HepG2 (cell line): ENCODE results near the gene ECPAS. TPM values are rescaled to one million over a fixed set of nuclear protein-coding genes. Genes with fewer than 3 reads are reported as not detected.

Experiments
- DPF2 ChIP-seq: sonication (generic); formaldehyde crosslinking; IDR thresholded peaks from 2 replicates; pipeline ENCODE4 v1.4.0; 2020; ENCODE audit warnings: mild to moderate bottlenecking, low read depth, missing genetic modification reagents, borderline replicate concordance
- HDAC6 ChIP-seq: fragments of 200-600 bp; sonication (generic); IDR thresholded peaks from 2 replicates; pipeline ENCODE4 v1.7.0; 2017; ENCODE audit warnings: mild to moderate bottlenecking, antibody characterized with exemption, low read length, low read depth
- NFE2 ChIP-seq: sonication (generic); formaldehyde crosslinking; IDR thresholded peaks from 2 replicates; pipeline ENCODE4 v1.4.0; 2020; ENCODE audit warnings: missing genetic modification reagents
- RCOR2 ChIP-seq: IDR thresholded peaks from 2 replicates; pipeline ENCODE4 v1.6.1; 2016; ENCODE audit warnings: missing biosample characterization, missing genetic modification reagents
- RNF2 ChIP-seq: fragments of 450-650 bp; conservative IDR thresholded peaks from 2 replicates; pipeline ENCODE4 v1.6.1; 2016; ENCODE audit warnings: low read depth
- SIX1 ChIP-seq: sonication (generic); formaldehyde crosslinking; IDR thresholded peaks from 2 replicates; pipeline ENCODE4 v1.4.0; 2020; ENCODE audit warnings: missing genetic modification reagents, borderline replicate concordance
- SMAD1 ChIP-seq: sonication (generic); formaldehyde crosslinking; IDR thresholded peaks from 2 replicates; pipeline ENCODE4 v1.4.0; 2020; ENCODE audit warnings: missing genetic modification reagents, low read depth, mild to moderate bottlenecking, borderline replicate concordance
- TGIF2 ChIP-seq: IDR thresholded peaks from 2 replicates; pipeline ENCODE4 v1.6.1; 2016; ENCODE audit warnings: control low read depth, missing compliant biosample characterization
- ZBTB21 ChIP-seq: sonication (generic); formaldehyde crosslinking; IDR thresholded peaks from 2 replicates; pipeline ENCODE4 v1.4.0; 2020; ENCODE audit warnings: missing genetic modification reagents
- ZBTB7B ChIP-seq: sonication (generic); formaldehyde crosslinking; IDR thresholded peaks from 2 replicates; pipeline ENCODE4 v1.4.0; 2020; ENCODE audit warnings: missing genetic modification reagents
- ZNF589 ChIP-seq: sonication (generic); formaldehyde crosslinking; conservative IDR thresholded peaks from 2 replicates; pipeline ENCODE4 v1.8.0; 2022; ENCODE audit warnings: mild to moderate bottlenecking, moderate library complexity, missing genetic modification reagents
- ZNF766 ChIP-seq: sonication (generic); formaldehyde crosslinking; IDR thresholded peaks from 2 replicates; pipeline ENCODE4 v1.5.0; 2020; ENCODE audit warnings: missing genetic modification reagents, borderline replicate concordance
- polyA plus RNA-seq, 8 experiments: library from polyadenylated mRNA; depleted of rRNA in 3 of 8; stranded (reverse) in 7 of 8; unstranded in 1 of 8; fragments of >200 nt; fragmentation: Illumina TruSeq in 4 of 8; extraction: Trizol in 4 of 8; gene quantifications; 2 replicates each; pipeline versions ENCODE4 v1.2.1 to v1.2.3, GENCODE V29; 2011 to 2016; ENCODE audit warnings: low read depth in 4 of 8, missing spikeins in 1 of 8, mixed read lengths in 1 of 8; ENCODE audit not compliant: insufficient read depth in 1 of 8
- total RNA-seq, 5 experiments: library from RNA; depleted of rRNA; stranded (reverse); fragments of >200 nt; fragmentation: Illumina TruSeq; extraction: Trizol; gene quantifications; 2 replicates each; pipeline ENCODE4 v1.2.3, GENCODE V29; 2016; ENCODE audit warnings: low read depth in 1 of 5
- TF ChIP-seq, protein P1 (sequence below): sonication (generic); formaldehyde crosslinking; IDR thresholded peaks from 2 replicates; pipeline ENCODE4 v1.5.1; 2020; ENCODE audit warnings: mild to moderate bottlenecking, missing genetic modification reagents, borderline replicate concordance
- TF ChIP-seq, protein P2 (sequence below): sonication (generic); formaldehyde crosslinking; conservative IDR thresholded peaks from 2 replicates; pipeline ENCODE4 v1.4.0; 2020; ENCODE audit warnings: mild to moderate bottlenecking, missing genetic modification reagents, moderate library complexity
- TF ChIP-seq, protein P3 (sequence below): sonication (generic); formaldehyde crosslinking; IDR thresholded peaks from 2 replicates; pipeline ENCODE4 v1.5.0; 2020; ENCODE audit warnings: mild to moderate bottlenecking, missing genetic modification reagents
- TF ChIP-seq, protein P4 (sequence below): sonication (generic); formaldehyde crosslinking; IDR thresholded peaks from 2 replicates; pipeline ENCODE4 v1.4.0; 2020; ENCODE audit warnings: missing genetic modification reagents, borderline replicate concordance

Gene ECPAS
- total and polyA plus RNA-seq, 2 of the 13 experiments (the other 11 are each of a cell fraction or from before 2014, with no cell fraction given) = 35.3 to 58.0 TPM

DNA sequence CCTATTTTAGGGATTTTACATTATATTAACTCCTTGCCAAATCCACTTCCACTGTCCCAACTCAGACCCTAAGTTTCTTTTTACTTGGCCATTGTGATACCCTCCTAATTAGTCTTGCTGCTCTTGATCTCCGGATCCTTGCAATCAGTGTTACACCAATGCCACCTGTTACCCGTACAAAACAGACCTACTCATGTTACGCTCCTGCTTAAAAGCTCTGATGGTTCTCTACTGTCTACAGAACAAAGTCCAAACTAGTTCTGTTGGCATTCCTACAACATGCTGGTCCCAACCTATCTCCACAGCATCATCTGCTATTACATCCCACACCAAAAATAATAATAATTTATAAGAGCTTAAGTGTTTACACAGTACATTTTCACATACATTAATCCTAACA, 9.8 kb downstream of the ECPAS start (continued):
- TF ChIP-seq, protein P1, sequence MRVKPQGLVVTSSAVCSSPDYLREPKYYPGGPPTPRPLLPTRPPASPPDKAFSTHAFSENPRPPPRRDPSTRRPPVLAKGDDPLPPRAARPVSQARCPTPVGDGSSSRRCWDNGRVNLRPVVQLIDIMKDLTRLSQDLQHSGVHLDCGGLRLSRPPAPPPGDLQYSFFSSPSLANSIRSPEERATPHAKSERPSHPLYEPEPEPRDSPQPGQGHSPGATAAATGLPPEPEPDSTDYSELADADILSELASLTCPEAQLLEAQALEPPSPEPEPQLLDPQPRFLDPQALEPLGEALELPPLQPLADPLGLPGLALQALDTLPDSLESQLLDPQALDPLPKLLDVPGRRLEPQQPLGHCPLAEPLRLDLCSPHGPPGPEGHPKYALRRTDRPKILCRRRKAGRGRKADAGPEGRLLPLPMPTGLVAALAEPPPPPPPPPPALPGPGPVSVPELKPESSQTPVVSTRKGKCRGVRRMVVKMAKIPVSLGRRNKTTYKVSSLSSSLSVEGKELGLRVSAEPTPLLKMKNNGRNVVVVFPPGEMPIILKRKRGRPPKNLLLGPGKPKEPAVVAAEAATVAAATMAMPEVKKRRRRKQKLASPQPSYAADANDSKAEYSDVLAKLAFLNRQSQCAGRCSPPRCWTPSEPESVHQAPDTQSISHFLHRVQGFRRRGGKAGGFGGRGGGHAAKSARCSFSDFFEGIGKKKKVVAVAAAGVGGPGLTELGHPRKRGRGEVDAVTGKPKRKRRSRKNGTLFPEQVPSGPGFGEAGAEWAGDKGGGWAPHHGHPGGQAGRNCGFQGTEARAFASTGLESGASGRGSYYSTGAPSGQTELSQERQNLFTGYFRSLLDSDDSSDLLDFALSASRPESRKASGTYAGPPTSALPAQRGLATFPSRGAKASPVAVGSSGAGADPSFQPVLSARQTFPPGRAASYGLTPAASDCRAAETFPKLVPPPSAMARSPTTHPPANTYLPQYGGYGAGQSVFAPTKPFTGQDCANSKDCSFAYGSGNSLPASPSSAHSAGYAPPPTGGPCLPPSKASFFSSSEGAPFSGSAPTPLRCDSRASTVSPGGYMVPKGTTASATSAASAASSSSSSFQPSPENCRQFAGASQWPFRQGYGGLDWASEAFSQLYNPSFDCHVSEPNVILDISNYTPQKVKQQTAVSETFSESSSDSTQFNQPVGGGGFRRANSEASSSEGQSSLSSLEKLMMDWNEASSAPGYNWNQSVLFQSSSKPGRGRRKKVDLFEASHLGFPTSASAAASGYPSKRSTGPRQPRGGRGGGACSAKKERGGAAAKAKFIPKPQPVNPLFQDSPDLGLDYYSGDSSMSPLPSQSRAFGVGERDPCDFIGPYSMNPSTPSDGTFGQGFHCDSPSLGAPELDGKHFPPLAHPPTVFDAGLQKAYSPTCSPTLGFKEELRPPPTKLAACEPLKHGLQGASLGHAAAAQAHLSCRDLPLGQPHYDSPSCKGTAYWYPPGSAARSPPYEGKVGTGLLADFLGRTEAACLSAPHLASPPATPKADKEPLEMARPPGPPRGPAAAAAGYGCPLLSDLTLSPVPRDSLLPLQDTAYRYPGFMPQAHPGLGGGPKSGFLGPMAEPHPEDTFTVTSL = no peak
- TF ChIP-seq NFE2 (CRISPR knock-in tag) (no peak), ZBTB7B (CRISPR knock-in tag) (no peak), RCOR2 (peak; percentile 57; the same call in 1 of the 2 replicates), ZBTB21 (no peak), RNF2 (no peak), HDAC6 (no peak), ZNF766 (CRISPR knock-in tag) (no peak), SMAD1 (no peak), TGIF2 (CRISPR knock-in tag) (no peak), ZNF589 (CRISPR knock-in tag) (no peak), DPF2 (CRISPR knock-in tag) (no peak), SIX1 (peak; percentile 93; the same call in 1 of the 2 replicates)
- TF ChIP-seq, protein P2, sequence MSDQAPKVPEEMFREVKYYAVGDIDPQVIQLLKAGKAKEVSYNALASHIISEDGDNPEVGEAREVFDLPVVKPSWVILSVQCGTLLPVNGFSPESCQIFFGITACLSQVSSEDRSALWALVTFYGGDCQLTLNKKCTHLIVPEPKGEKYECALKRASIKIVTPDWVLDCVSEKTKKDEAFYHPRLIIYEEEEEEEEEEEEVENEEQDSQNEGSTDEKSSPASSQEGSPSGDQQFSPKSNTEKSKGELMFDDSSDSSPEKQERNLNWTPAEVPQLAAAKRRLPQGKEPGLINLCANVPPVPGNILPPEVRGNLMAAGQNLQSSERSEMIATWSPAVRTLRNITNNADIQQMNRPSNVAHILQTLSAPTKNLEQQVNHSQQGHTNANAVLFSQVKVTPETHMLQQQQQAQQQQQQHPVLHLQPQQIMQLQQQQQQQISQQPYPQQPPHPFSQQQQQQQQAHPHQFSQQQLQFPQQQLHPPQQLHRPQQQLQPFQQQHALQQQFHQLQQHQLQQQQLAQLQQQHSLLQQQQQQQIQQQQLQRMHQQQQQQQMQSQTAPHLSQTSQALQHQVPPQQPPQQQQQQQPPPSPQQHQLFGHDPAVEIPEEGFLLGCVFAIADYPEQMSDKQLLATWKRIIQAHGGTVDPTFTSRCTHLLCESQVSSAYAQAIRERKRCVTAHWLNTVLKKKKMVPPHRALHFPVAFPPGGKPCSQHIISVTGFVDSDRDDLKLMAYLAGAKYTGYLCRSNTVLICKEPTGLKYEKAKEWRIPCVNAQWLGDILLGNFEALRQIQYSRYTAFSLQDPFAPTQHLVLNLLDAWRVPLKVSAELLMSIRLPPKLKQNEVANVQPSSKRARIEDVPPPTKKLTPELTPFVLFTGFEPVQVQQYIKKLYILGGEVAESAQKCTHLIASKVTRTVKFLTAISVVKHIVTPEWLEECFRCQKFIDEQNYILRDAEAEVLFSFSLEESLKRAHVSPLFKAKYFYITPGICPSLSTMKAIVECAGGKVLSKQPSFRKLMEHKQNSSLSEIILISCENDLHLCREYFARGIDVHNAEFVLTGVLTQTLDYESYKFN (CRISPR knock-in tag) = peak; percentile 53
- TF ChIP-seq, protein P3, sequence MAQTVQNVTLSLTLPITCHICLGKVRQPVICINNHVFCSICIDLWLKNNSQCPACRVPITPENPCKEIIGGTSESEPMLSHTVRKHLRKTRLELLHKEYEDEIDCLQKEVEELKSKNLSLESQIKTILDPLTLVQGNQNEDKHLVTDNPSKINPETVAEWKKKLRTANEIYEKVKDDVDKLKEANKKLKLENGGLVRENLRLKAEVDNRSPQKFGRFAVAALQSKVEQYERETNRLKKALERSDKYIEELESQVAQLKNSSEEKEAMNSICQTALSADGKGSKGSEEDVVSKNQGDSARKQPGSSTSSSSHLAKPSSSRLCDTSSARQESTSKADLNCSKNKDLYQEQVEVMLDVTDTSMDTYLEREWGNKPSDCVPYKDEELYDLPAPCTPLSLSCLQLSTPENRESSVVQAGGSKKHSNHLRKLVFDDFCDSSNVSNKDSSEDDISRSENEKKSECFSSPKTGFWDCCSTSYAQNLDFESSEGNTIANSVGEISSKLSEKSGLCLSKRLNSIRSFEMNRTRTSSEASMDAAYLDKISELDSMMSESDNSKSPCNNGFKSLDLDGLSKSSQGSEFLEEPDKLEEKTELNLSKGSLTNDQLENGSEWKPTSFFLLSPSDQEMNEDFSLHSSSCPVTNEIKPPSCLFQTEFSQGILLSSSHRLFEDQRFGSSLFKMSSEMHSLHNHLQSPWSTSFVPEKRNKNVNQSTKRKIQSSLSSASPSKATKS = no peak
- TF ChIP-seq, protein P4, sequence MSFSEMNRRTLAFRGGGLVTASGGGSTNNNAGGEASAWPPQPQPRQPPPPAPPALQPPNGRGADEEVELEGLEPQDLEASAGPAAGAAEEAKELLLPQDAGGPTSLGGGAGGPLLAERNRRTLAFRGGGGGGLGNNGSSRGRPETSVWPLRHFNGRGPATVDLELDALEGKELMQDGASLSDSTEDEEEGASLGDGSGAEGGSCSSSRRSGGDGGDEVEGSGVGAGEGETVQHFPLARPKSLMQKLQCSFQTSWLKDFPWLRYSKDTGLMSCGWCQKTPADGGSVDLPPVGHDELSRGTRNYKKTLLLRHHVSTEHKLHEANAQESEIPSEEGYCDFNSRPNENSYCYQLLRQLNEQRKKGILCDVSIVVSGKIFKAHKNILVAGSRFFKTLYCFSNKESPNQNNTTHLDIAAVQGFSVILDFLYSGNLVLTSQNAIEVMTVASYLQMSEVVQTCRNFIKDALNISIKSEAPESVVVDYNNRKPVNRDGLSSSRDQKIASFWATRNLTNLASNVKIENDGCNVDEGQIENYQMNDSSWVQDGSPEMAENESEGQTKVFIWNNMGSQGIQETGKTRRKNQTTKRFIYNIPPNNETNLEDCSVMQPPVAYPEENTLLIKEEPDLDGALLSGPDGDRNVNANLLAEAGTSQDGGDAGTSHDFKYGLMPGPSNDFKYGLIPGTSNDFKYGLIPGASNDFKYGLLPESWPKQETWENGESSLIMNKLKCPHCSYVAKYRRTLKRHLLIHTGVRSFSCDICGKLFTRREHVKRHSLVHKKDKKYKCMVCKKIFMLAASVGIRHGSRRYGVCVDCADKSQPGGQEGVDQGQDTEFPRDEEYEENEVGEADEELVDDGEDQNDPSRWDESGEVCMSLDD = no peak
